ENCODE data around the gene PF4V1. TPM values are rescaled to one million over a fixed set of nuclear protein-coding genes. Genes with fewer than 3 reads are reported as not detected.
A peak's percentile ranks its signal among the peaks of the same experiment; 100 is the strongest.

Gene PF4V1
- total and polyA plus RNA-seq, 8 donors = not detected

DNA sequence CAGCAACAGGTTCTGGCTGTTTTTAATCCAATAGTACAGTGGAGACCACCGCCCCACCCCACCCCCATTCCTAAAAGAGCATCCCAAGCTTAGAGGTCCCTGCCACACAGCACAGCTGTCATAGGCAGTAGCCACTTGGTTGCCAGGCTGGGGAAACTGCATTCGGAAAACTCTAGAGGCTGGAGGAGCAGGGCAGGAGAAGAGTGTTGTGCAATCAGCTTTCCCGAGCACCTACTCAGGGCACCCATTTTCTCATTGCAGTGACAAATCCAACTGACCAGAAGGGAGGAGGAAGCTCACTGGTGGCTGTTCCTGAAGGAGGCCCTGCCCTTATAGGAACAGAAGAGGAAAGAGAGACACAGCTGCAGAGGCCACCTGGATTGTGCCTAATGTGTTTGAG lies 17.2 kb downstream of the PF4V1 start:
- no peaks in the 10 kb centered on the region for H3K36me3 ChIP-seq
- peaks cover 0 to 20% (median 8%) of the 10 kb centered on the region in 3 donors for H3K27me3 ChIP-seq
- peak overlapping the region in 3 of 4 donors; percentile 57 to 65 (median 58) for H3K4me3 ChIP-seq
- no peaks in the 10 kb centered on the region for H3K9me3 ChIP-seq
- H3K4me1 ChIP-seq = peaks cover 3 to 20% (median 18%) of the 10 kb centered on the region in 4 donors
- intact Hi-C loops (cut with DNase I; ENCODE audit: low total_unique reads) = no loop called here
- peak overlapping the region in 2 of 5 donors; percentile 79 to 80 for H3K27ac ChIP-seq
- TF ChIP-seq, protein P1, sequence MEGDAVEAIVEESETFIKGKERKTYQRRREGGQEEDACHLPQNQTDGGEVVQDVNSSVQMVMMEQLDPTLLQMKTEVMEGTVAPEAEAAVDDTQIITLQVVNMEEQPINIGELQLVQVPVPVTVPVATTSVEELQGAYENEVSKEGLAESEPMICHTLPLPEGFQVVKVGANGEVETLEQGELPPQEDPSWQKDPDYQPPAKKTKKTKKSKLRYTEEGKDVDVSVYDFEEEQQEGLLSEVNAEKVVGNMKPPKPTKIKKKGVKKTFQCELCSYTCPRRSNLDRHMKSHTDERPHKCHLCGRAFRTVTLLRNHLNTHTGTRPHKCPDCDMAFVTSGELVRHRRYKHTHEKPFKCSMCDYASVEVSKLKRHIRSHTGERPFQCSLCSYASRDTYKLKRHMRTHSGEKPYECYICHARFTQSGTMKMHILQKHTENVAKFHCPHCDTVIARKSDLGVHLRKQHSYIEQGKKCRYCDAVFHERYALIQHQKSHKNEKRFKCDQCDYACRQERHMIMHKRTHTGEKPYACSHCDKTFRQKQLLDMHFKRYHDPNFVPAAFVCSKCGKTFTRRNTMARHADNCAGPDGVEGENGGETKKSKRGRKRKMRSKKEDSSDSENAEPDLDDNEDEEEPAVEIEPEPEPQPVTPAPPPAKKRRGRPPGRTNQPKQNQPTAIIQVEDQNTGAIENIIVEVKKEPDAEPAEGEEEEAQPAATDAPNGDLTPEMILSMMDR (IDR thresholded peaks at IDR 0.05) = no peak
- TF ChIP-seq EP300 (IDR thresholded peaks at IDR 0.05) (no peak), POLR2AphosphoS5 (IDR thresholded peaks at IDR 0.05) (no peak), POLR2A (IDR thresholded peaks at IDR 0.05) (no peak)
- WGBS, 5 donors = 64 to 85% (median 77%) methylated on average over 3 of the region's 3 CpGs
- DNase-seq = peak; percentile 23 to 29

DNA sequence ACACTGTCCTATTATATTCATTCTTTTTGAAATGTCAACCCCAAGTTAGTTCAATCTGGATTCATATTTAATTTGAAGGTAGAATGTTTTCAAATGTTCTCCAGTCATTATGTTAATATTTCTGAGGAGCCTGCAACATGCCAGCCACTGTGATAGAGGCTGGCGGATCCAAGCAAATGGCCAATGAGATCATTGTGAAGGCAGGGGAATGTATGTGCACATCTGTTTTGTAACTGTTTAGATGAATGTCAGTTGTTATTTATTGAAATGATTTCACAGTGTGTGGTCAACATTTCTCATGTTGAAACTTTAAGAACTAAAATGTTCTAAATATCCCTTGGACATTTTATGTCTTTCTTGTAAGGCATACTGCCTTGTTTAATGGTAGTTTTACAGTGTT lies 17.7 kb downstream of the PF4V1 start:
- H3K27me3 ChIP-seq = peaks cover 0 to 20% (median 8%) of the 10 kb centered on the region in 3 donors
- 76 to 91% (median 88%) methylated on average over 1 of the region's 1 CpG for WGBS, 5 donors
- TF ChIP-seq, protein P1 (IDR thresholded peaks at IDR 0.05) = no peak
- TF ChIP-seq EP300 (IDR thresholded peaks at IDR 0.05) (no peak), POLR2A (IDR thresholded peaks at IDR 0.05) (no peak), POLR2AphosphoS5 (IDR thresholded peaks at IDR 0.05) (no peak)
- H3K4me3 ChIP-seq = peak overlapping the region in 1 of 4 donors; percentile 65
- H3K4me1 ChIP-seq = peaks cover 3 to 20% (median 18%) of the 10 kb centered on the region in 4 donors
- H3K36me3 ChIP-seq = no peaks in the 10 kb centered on the region
- H3K9me3 ChIP-seq = no peaks in the 10 kb centered on the region
- DNase-seq = no peak
- intact Hi-C loops (cut with DNase I; ENCODE audit: low total_unique reads) = no loop called here
- peak overlapping the region in 2 of 5 donors; percentile 79 to 80 for H3K27ac ChIP-seq

DNA sequence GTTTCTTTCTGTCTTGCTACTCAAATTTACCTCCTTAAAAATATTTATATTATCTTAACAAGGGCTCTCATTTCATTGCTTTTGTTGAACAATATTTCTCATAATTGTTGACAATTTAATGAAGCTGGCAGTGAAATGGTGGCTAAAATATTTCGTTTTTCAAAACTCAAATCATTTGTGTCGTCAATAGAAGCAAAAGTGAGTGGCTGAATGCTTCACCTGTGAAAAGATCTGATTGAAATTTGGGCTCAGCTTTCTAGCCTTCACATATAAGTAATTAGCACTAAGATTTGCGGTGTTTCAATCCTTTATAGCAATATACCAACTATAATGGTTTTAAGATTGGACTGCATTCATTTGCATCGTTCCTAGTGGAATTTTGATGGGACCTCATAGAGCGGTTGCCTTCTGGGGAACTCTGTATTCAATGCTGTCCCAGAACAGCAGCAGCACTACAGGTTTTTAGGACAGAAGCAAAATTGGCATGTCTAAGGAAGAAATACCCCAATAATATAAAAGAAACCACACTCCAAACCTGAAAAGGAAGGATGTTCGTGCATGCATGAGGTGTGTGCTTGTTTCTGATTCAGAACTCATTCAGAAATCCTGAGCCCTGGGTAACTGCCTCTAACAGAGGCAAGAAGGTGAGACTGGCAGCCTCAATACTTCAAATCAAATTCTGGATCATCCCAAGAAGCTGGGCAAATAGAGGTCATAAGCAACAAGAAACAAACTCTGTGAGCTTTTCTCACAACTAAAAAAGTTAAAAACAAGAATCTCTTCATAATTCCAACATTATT lies 18.6 kb downstream of the PF4V1 start:
- H3K4me3 ChIP-seq = peak overlapping the region in 1 of 4 donors; percentile 10
- 83 to 89% (median 88%) methylated on average over 6 of the region's 6 CpGs for WGBS, 5 donors
- intact Hi-C loops (cut with DNase I; ENCODE audit: low total_unique reads) = no loop called here

DNA sequence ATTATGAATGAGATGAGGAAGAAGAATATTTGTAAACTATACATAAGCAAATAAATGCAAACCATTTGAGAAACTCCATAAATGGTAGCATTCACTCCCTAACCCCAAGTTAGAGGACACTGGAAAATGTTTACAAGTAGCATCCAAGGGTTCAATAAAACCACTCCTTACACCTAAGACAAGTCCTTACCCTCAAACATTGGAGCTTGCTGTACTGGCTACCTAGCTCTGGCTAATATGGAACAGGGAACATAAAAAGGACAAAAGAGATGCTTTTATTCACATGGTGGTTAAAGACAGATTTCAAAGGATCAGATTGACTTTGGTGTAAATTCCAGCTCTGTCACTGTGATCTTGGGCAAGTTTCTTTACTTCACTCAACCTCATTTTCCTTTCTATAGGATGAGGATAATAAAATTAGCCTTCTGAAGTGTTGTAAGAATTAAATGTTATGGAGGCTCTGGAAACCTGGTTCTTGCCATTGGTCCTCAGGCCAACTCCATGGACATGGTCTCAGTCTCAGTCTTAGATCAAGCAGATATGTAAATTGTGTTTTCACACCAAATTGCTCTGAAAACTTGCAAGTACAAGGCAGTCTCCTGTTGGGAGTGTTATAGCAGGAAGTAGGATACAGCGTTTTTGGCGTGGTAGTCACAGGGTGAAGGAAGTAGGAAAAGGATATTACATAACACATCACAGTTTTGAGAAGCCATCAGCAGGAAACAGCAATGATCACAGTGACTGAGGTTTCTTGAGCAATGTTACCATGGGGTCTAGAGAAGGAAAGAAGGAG lies 19.4 kb downstream of the PF4V1 start:
- peak overlapping the region in 2 of 5 donors; percentile 30 to 46 for H3K27ac ChIP-seq
- H3K27me3 ChIP-seq = peaks cover 0 to 20% (median 8%) of the 10 kb centered on the region in 3 donors
- DNase-seq = no peak
- H3K4me3 ChIP-seq = no peak overlapping the region
- H3K4me1 ChIP-seq = peaks cover 3 to 20% (median 18%) of the 10 kb centered on the region in 4 donors
- TF ChIP-seq EP300 (IDR thresholded peaks at IDR 0.05) = no peak
- peak in 2 of 3 donors; percentile 22 to 35 for TF ChIP-seq POLR2AphosphoS5 (IDR thresholded peaks at IDR 0.05)
- WGBS, 5 donors = 61 to 73% (median 69%) methylated on average over 2 of the region's 2 CpGs
- no peaks in the 10 kb centered on the region for H3K9me3 ChIP-seq
- H3K36me3 ChIP-seq = no peaks in the 10 kb centered on the region
- intact Hi-C loops (cut with DNase I; ENCODE audit: low total_unique reads) = no loop called here

More for the DNA sequence above, 18.6 kb downstream of the PF4V1 start:
- Histone ChIP-seq H3K9me3 (no peaks in the 10 kb centered on the region), H3K4me1 (peaks cover 3 to 20% (median 18%) of the 10 kb centered on the region in 4 donors), H3K27me3 (peaks cover 0 to 20% (median 8%) of the 10 kb centered on the region in 3 donors), H3K36me3 (no peaks in the 10 kb centered on the region), H3K27ac (peak overlapping the region in 1 of 5 donors; percentile 30)
- DNase-seq = no peak
- TF ChIP-seq EP300 (IDR thresholded peaks at IDR 0.05) = no peak

DNA sequence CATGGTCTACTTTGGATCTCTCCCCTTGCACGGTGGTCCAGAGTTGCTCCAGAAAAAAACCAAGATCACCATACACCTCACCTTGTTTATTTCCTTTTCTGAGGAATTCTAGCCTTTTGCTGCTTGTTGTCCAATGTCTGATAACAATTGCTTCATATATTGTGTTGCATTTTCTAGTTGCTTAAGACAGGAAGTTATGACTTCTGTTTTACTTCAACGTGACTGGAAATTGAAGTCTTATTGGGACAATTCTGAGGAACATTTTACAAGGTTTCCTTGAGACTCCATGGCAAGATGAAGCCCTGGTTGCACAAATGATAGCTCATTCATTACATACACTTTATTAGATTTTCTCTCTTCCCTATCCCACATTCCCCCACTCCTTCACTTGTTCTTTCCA lies 21.3 kb downstream of the PF4V1 start:
- Histone ChIP-seq H3K27me3 (peaks cover 0 to 14% (median 3%) of the 10 kb centered on the region in 3 donors), H3K4me1 (peaks cover 0 to 9% (median 7%) of the 10 kb centered on the region in 4 donors), H3K9me3 (no peaks in the 10 kb centered on the region), H3K36me3 (no peaks in the 10 kb centered on the region), H3K27ac (peak overlapping the region in 2 of 5 donors; percentile 5 to 30), H3K4me3 (no peak overlapping the region)
- no peak for TF ChIP-seq POLR2AphosphoS5 (IDR thresholded peaks at IDR 0.05)
- no peak for TF ChIP-seq EP300 (IDR thresholded peaks at IDR 0.05)
- intact Hi-C loops (cut with DNase I; ENCODE audit: low total_unique reads) = no loop called here
- whole genome bisulfite sequencing, 5 donors = 74 to 86% (median 80%) methylated on average over 2 of the region's 2 CpGs
- DNase-seq = no peak
